IMR-90 (cell line): ENCODE results near the gene CKAP5.

Experiments
- POLR2A ChIP-seq: IDR thresholded peaks from 2 replicates; pipeline ENCODE4 v1.6.1; 2012; ENCODE audit warnings: mild to moderate bottlenecking, low read depth, low read length
- RFX5 ChIP-seq: IDR thresholded peaks from 2 replicates; pipeline ENCODE4 v1.8.0; 2012; ENCODE audit warnings: low read depth, mild to moderate bottlenecking, low read length, moderate library complexity
- SMC3 ChIP-seq: fragments of 150-350 bp; IDR thresholded peaks from 2 replicates; pipeline ENCODE4 v1.6.1; 2016; ENCODE audit warnings: low read depth, mild to moderate bottlenecking, antibody characterized with exemption, low read length, moderate library complexity
- TF ChIP-seq, protein P1 (sequence below): fragments of 150-350 bp; IDR thresholded peaks from 2 replicates; pipeline ENCODE4 v1.6.1; 2017; ENCODE audit warnings: mild to moderate bottlenecking, antibody characterized with exemption, low read length, low read depth

DNA sequence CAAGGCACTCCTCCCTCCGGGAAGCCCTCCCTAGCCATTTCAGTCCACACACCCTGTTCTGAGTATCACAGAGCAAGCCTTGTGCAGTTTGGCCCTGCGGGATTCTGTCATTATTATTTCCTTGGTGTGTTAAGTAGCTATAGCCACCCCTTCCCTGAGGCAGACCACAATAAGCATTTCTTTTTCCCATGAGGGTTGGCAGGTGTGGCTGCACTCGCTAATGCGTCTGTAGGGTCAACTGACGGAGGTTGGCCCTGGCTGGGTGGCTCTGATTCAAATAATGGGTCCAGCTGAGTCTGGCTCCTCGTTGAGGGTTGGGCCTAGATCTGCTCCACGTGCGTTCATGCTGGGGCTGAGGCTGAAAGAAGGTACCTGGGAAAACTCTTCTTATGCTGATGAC lies 122.0 kb downstream of the CKAP5 start:
- TF ChIP-seq POLR2A (no peak), SMC3 (no peak), RFX5 (no peak)
- TF ChIP-seq, protein P1, sequence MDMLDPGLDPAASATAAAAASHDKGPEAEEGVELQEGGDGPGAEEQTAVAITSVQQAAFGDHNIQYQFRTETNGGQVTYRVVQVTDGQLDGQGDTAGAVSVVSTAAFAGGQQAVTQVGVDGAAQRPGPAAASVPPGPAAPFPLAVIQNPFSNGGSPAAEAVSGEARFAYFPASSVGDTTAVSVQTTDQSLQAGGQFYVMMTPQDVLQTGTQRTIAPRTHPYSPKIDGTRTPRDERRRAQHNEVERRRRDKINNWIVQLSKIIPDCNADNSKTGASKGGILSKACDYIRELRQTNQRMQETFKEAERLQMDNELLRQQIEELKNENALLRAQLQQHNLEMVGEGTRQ: no peak
